Activated CD8-positive, alpha-beta T cell treated with anti-CD3 and anti-CD28 coated beads, Interleukin-2, amount 10 ng/mL, durations not matched to agents 7 days and 5 days (primary cell): ENCODE measurements around the gene ADAMTS16. TPM values are rescaled to one million over a fixed set of nuclear protein-coding genes. Genes with fewer than 3 reads are reported as not detected.

Experiments used
- ATAC-seq: fragments of 150-1000 bp; cut with Tn5 transposase; one replicate; pipeline ENCODE4 v1.10.0; 2021; ENCODE audit warnings: moderate library complexity
- CTCF ChIA-PET: fragments of 350-600 bp; sonication (Branson Sonifier 250); formaldehyde crosslinking; loops from one replicate; lab custom pipeline; 2021; ENCODE audit warnings: antibody characterized with exemption; lab: Charles Lee
- POLR2A ChIA-PET: fragments of 350-600 bp; sonication (Branson Sonifier 250); formaldehyde crosslinking; loops from one replicate; lab custom pipeline; 2021; ENCODE audit warnings: antibody characterized with exemption; lab: Charles Lee
- DNase-seq: peaks from one replicate; pipeline ENCODE4 v3.0.0-alpha.2; 2020
- H3K27ac Mint-ChIP-seq: one replicate; pipeline ENCODE4 v1.8.0; 2021; ENCODE audit warnings: mild to moderate bottlenecking, mixed read lengths
- H3K27me3 Mint-ChIP-seq: one replicate; pipeline ENCODE4 v1.8.0; 2021; ENCODE audit warnings: low read depth, mixed read lengths
- H3K36me3 Mint-ChIP-seq: one replicate; pipeline ENCODE4 v1.8.0; 2021; ENCODE audit warnings: low read depth, mixed read lengths
- H3K4me1 Mint-ChIP-seq: one replicate; pipeline ENCODE4 v1.8.0; 2021; ENCODE audit warnings: low read depth, mixed read lengths
- H3K4me3 Mint-ChIP-seq: one replicate; pipeline ENCODE4 v1.8.0; 2021; ENCODE audit warnings: mild to moderate bottlenecking, mixed read lengths
- H3K9me3 Mint-ChIP-seq: one replicate; pipeline ENCODE4 v1.8.0; 2022; ENCODE audit warnings: mixed read lengths; ENCODE audit not compliant: insufficient read depth
- total RNA-seq, 2 experiments: library from RNA; stranded (reverse); gene quantifications; one replicate each; pipeline ENCODE4 v1.2.3, GENCODE V29; 2021

Gene ADAMTS16
- total RNA-seq, 2 experiments from 2014 or later, result not detected

GRCh38 chr5:5219541-5219940, 79.4 kb downstream of the ADAMTS16 start:
- no peak for ATAC-seq
- Mint-ChIP-seq H3K36me3 (no peaks in the 10 kb centered on the region), H3K4me1 (no peaks in the 10 kb centered on the region), H3K27ac (no peak overlapping the region), H3K4me3 (no peak overlapping the region), H3K27me3 (no peaks in the 10 kb centered on the region), H3K9me3 (no peaks in the 10 kb centered on the region)
- no peak for DNase-seq
- POLR2A ChIA-PET, result no interaction called here
- CTCF ChIA-PET, result no interaction called here

GRCh38 chr5:5220901-5221631, 80.9 kb downstream of the ADAMTS16 start:
- Mint-ChIP-seq H3K9me3 (no peaks in the 10 kb centered on the region), H3K27me3 (no peaks in the 10 kb centered on the region), H3K4me1 (no peaks in the 10 kb centered on the region), H3K4me3 (no peak overlapping the region), H3K36me3 (no peaks in the 10 kb centered on the region), H3K27ac (no peak overlapping the region)
- no peak for DNase-seq
- POLR2A ChIA-PET, result no interaction called here
- CTCF ChIA-PET, result no interaction called here
- ATAC-seq, result no peak

- ATAC-seq (no peak), DNase-seq (no peak)
- H3K36me3 Mint-ChIP-seq, result no peaks in the 10 kb centered on the region
- no peaks in the 10 kb centered on the region for H3K27me3 Mint-ChIP-seq
- H3K4me3 Mint-ChIP-seq, result no peak overlapping the region
- no peaks in the 10 kb centered on the region for H3K4me1 Mint-ChIP-seq
- no peak overlapping the region for H3K27ac Mint-ChIP-seq
- ChIA-PET CTCF (no interaction called here), POLR2A (no interaction called here)
- H3K9me3 Mint-ChIP-seq, result no peaks in the 10 kb centered on the region
Measured at GRCh38 chr5:5221724-5222123, 81.6 kb downstream of the ADAMTS16 start.

- no peaks in the 10 kb centered on the region for H3K4me1 Mint-ChIP-seq
- no peaks in the 10 kb centered on the region for H3K27me3 Mint-ChIP-seq
- no peak overlapping the region for H3K27ac Mint-ChIP-seq
- no peaks in the 10 kb centered on the region for H3K36me3 Mint-ChIP-seq
- ATAC-seq, result no peak
- H3K4me3 Mint-ChIP-seq, result no peak overlapping the region
- ChIA-PET CTCF (no interaction called here), POLR2A (no interaction called here)
- no peaks in the 10 kb centered on the region for H3K9me3 Mint-ChIP-seq
- DNase-seq, result no peak
Measured at GRCh38 chr5:5231576-5231975, 91.4 kb downstream of the ADAMTS16 start.

- H3K9me3 Mint-ChIP-seq, result no peaks in the 10 kb centered on the region
- H3K27ac Mint-ChIP-seq, result no peak overlapping the region
- CTCF ChIA-PET, result no interaction called here
- H3K4me1 Mint-ChIP-seq, result no peaks in the 10 kb centered on the region
- no peak for ATAC-seq
- POLR2A ChIA-PET, result no interaction called here
- no peaks in the 10 kb centered on the region for H3K36me3 Mint-ChIP-seq
- no peak overlapping the region for H3K4me3 Mint-ChIP-seq
- DNase-seq, result no peak
- no peaks in the 10 kb centered on the region for H3K27me3 Mint-ChIP-seq
Measured at GRCh38 chr5:5234912-5235311, 94.8 kb downstream of the ADAMTS16 start.

DNA sequence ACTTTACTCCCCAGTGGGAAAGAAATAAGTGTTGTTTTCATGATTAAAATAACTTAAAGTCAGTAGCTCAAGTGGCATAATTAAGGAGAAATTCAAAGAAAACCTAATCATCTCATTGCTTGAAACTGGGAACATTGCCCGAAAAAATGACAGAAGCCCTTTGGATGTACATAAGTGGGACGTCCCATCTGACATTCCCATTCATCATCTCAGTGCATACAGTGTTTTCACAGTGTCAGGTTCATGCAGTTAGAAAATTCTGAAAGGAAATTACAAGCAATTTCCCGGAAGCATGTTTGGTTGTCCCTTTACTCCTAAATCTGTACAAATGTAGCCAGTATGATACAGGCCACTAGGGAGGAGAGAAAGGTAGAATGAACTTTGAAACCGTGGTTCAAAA, 95.6 kb downstream of the ADAMTS16 start:
- Mint-ChIP-seq H3K4me3 (no peak overlapping the region), H3K9me3 (no peaks in the 10 kb centered on the region), H3K4me1 (no peaks in the 10 kb centered on the region), H3K36me3 (no peaks in the 10 kb centered on the region), H3K27me3 (no peaks in the 10 kb centered on the region), H3K27ac (no peak overlapping the region)
- ATAC-seq (no peak), DNase-seq (no peak)
- ChIA-PET CTCF (no interaction called here), POLR2A (no interaction called here)

- ATAC-seq (no peak), DNase-seq (no peak)
- Mint-ChIP-seq H3K4me3 (no peak overlapping the region), H3K36me3 (no peaks in the 10 kb centered on the region), H3K9me3 (no peaks in the 10 kb centered on the region), H3K27ac (no peak overlapping the region), H3K4me1 (no peaks in the 10 kb centered on the region), H3K27me3 (no peaks in the 10 kb centered on the region)
- ChIA-PET POLR2A (no interaction called here), CTCF (no interaction called here)
Measured at GRCh38 chr5:5239191-5239590, 99.1 kb downstream of the ADAMTS16 start.

DNA sequence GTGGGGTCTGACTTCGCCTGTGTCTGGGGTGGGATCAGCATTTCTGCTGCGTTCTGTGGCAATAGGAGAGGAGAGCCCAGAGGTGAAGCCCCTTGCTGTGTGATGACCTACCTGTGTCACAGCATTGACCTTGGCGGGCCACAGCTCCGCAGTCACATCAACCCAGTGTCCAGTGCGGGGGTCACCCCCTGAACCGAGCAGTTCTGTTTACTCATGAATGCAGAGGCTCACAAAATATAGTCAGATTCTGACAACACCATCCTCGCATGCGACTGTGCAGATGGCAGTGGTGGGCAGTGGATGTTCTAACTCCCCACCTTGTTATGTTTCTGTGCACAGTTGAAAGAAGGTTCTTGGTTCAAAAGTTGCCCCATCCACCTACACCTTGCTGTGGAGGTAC, 100.1 kb downstream of the ADAMTS16 start:
- H3K4me1 Mint-ChIP-seq, result no peaks in the 10 kb centered on the region
- H3K27me3 Mint-ChIP-seq, result no peaks in the 10 kb centered on the region
- H3K4me3 Mint-ChIP-seq, result no peak overlapping the region
- ChIA-PET CTCF (no interaction called here), POLR2A (no interaction called here)
- ATAC-seq (no peak), DNase-seq (no peak)
- no peaks in the 10 kb centered on the region for H3K9me3 Mint-ChIP-seq
- no peaks in the 10 kb centered on the region for H3K36me3 Mint-ChIP-seq
- H3K27ac Mint-ChIP-seq, result no peak overlapping the region

DNA sequence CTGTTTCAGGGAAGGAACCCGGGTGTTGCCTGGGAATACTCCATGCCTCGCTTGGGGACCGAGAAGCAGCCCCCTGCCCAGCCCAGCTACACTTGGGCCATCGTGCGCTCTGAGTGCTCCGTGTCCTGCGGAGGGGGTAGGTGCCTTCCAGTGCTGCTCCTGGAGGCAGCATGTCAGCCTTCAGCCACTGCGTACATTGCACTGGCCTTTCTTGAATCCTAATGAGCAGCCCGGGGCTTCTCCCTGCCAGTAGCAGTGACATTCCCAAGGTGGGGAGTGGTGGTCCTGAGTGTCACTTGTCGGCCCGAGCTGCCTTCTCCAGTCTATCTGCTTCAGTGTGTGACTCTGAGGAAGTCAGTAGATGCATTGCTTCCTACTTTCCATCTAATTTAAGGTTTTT, 101.9 kb downstream of the ADAMTS16 start:
- Mint-ChIP-seq H3K9me3 (no peaks in the 10 kb centered on the region), H3K4me3 (no peak overlapping the region), H3K27ac (no peak overlapping the region), H3K4me1 (no peaks in the 10 kb centered on the region), H3K36me3 (no peaks in the 10 kb centered on the region), H3K27me3 (no peaks in the 10 kb centered on the region)
- POLR2A ChIA-PET, result no interaction called here
- no peak for ATAC-seq
- no peak for DNase-seq
- CTCF ChIA-PET, result no interaction called here

GRCh38 chr5:5246736-5247135, 106.6 kb downstream of the ADAMTS16 start:
- POLR2A ChIA-PET, result no interaction called here
- H3K36me3 Mint-ChIP-seq, result no peaks in the 10 kb centered on the region
- H3K27me3 Mint-ChIP-seq, result no peaks in the 10 kb centered on the region
- CTCF ChIA-PET, result no interaction called here
- no peak for ATAC-seq
- DNase-seq, result no peak
- H3K9me3 Mint-ChIP-seq, result no peaks in the 10 kb centered on the region
- H3K4me3 Mint-ChIP-seq, result no peak overlapping the region
- H3K4me1 Mint-ChIP-seq, result no peaks in the 10 kb centered on the region
- no peak overlapping the region for H3K27ac Mint-ChIP-seq

DNA sequence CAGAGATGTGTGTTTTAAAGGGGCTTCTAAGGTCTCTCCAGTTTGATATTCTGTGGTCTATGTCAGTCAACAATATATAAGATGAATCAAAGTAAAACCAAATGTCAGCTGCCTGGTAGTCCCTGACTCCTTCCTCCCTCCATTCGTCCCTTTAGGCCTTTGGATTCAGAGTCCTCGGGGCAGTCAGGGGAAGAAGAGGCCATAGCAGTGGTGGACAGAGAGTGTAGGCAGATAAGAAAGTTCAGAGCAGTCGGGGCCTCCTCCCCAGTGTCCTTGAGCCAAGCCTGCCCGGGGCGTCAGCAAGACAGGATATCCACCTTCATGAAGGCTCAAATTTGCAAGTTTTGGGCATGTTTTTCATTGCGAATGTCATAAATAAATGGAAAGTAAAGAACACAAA, 110.6 kb downstream of the ADAMTS16 start:
- no peak for DNase-seq
- ChIA-PET CTCF (no interaction called here), POLR2A (no interaction called here)
- Mint-ChIP-seq H3K9me3 (peaks cover 6% of the 10 kb centered on the region), H3K36me3 (no peaks in the 10 kb centered on the region), H3K27me3 (no peaks in the 10 kb centered on the region), H3K27ac (no peak overlapping the region), H3K4me3 (no peak overlapping the region), H3K4me1 (no peaks in the 10 kb centered on the region)
- no peak for ATAC-seq

GRCh38 chr5:5252106-5252505, 112.0 kb downstream of the ADAMTS16 start:
- POLR2A ChIA-PET, result no interaction called here
- no peaks in the 10 kb centered on the region for H3K36me3 Mint-ChIP-seq
- no peaks in the 10 kb centered on the region for H3K27me3 Mint-ChIP-seq
- no peaks in the 10 kb centered on the region for H3K4me1 Mint-ChIP-seq
- peaks cover 6% of the 10 kb centered on the region for H3K9me3 Mint-ChIP-seq
- no peak for ATAC-seq
- H3K4me3 Mint-ChIP-seq, result no peak overlapping the region
- H3K27ac Mint-ChIP-seq, result no peak overlapping the region
- DNase-seq, result no peak
- CTCF ChIA-PET, result no interaction called here

DNA sequence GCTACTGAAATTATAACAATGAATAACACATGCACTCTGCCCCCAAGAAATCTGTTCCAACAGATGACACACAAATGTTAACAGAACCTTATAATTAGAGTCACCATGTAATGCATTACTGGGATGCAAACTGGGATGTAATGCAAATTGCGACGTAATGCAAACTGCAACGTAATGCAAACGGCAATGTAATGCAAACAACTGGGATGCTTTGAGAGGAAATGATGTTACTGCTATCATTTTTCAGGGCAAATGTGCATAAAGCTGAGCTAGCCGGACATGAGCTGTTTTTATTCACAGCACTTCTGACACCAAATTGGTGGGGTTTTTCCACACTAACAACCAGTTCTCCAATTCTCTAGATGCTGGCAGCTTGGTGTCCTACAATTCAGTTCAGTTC, 117.2 kb downstream of the ADAMTS16 start:
- no peak overlapping the region for H3K27ac Mint-ChIP-seq
- H3K36me3 Mint-ChIP-seq, result no peaks in the 10 kb centered on the region
- ChIA-PET POLR2A (no interaction called here), CTCF (no interaction called here)
- no peaks in the 10 kb centered on the region for H3K4me1 Mint-ChIP-seq
- no peak for DNase-seq
- H3K27me3 Mint-ChIP-seq, result no peaks in the 10 kb centered on the region
- no peak overlapping the region for H3K4me3 Mint-ChIP-seq
- H3K9me3 Mint-ChIP-seq, result peaks cover 6% of the 10 kb centered on the region
- ATAC-seq, result no peak
